ENCODE data around the gene FBLN2.

FBLN2 gene

GRCh38 chr3:13539671-13540070 lies 9.3 kb upstream of the FBLN2 start:
- Histone ChIP-seq H3K4me1 (ENCODE audit: control insufficient read depth in 1 of 2, insufficient read depth in 1 of 2, low read depth in 1 of 2, low read length in 1 of 2) (no peaks in the 10 kb centered on the region), H3K9me3 (no peaks in the 10 kb centered on the region), H3K4me3 (ENCODE audit: low read depth in 1 of 2, low read length in 1 of 2) (no peak overlapping the region), H3K36me3 (no peaks in the 10 kb centered on the region), H3K27me3 (peaks cover 24% of the 10 kb centered on the region), H3K27ac (no peak overlapping the region)
- TF ChIP-seq, protein P1, sequence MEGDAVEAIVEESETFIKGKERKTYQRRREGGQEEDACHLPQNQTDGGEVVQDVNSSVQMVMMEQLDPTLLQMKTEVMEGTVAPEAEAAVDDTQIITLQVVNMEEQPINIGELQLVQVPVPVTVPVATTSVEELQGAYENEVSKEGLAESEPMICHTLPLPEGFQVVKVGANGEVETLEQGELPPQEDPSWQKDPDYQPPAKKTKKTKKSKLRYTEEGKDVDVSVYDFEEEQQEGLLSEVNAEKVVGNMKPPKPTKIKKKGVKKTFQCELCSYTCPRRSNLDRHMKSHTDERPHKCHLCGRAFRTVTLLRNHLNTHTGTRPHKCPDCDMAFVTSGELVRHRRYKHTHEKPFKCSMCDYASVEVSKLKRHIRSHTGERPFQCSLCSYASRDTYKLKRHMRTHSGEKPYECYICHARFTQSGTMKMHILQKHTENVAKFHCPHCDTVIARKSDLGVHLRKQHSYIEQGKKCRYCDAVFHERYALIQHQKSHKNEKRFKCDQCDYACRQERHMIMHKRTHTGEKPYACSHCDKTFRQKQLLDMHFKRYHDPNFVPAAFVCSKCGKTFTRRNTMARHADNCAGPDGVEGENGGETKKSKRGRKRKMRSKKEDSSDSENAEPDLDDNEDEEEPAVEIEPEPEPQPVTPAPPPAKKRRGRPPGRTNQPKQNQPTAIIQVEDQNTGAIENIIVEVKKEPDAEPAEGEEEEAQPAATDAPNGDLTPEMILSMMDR (IDR thresholded peaks at IDR 0.05): no peak

- no peak overlapping the region for H3K4me3 ChIP-seq (ENCODE audit: low read depth in 1 of 2, low read length in 1 of 2)
- H3K4me1 ChIP-seq (ENCODE audit: control insufficient read depth in 1 of 2, insufficient read depth in 1 of 2, low read depth in 1 of 2, low read length in 1 of 2): no peaks in the 10 kb centered on the region
- TF ChIP-seq, protein P1 (IDR thresholded peaks at IDR 0.05): no peak
- H3K9me3 ChIP-seq: no peaks in the 10 kb centered on the region
- peaks cover 31% of the 10 kb centered on the region for H3K27me3 ChIP-seq
- no peak overlapping the region for H3K27ac ChIP-seq
- H3K36me3 ChIP-seq: no peaks in the 10 kb centered on the region
Observed at GRCh38 chr3:13540297-13540995, 8.5 kb upstream of the FBLN2 start.

GRCh38 chr3:13541691-13542090 lies 7.2 kb upstream of the FBLN2 start:
- peaks cover 42% of the 10 kb centered on the region for H3K27me3 ChIP-seq
- no peaks in the 10 kb centered on the region for H3K9me3 ChIP-seq
- H3K4me3 ChIP-seq (ENCODE audit: low read depth in 1 of 2, low read length in 1 of 2): no peak overlapping the region
- TF ChIP-seq, protein P1 (IDR thresholded peaks at IDR 0.05): no peak
- H3K36me3 ChIP-seq: no peaks in the 10 kb centered on the region
- H3K4me1 ChIP-seq (ENCODE audit: control insufficient read depth in 1 of 2, insufficient read depth in 1 of 2, low read depth in 1 of 2, low read length in 1 of 2): no peaks in the 10 kb centered on the region
- H3K27ac ChIP-seq: no peak overlapping the region

GRCh38 chr3:13542142-13542541 lies 6.8 kb upstream of the FBLN2 start:
- H3K4me1 ChIP-seq (ENCODE audit: control insufficient read depth in 1 of 2, insufficient read depth in 1 of 2, low read depth in 1 of 2, low read length in 1 of 2): no peaks in the 10 kb centered on the region
- no peak overlapping the region for H3K27ac ChIP-seq

GRCh38 chr3:13543253-13543652 lies 5.7 kb upstream of the FBLN2 start:
- Histone ChIP-seq H3K4me1 (ENCODE audit: control insufficient read depth in 1 of 2, insufficient read depth in 1 of 2, low read depth in 1 of 2, low read length in 1 of 2) (no peaks in the 10 kb centered on the region), H3K9me3 (no peaks in the 10 kb centered on the region), H3K4me3 (ENCODE audit: low read depth in 1 of 2, low read length in 1 of 2) (no peak overlapping the region), H3K36me3 (no peaks in the 10 kb centered on the region), H3K27me3 (peaks cover 51% of the 10 kb centered on the region), H3K27ac (no peak overlapping the region)
- TF ChIP-seq, protein P1 (IDR thresholded peaks at IDR 0.05): no peak

More at GRCh38 chr3:13542142-13542541, 6.8 kb upstream of the FBLN2 start:
- Histone ChIP-seq H3K4me3 (ENCODE audit: low read depth in 1 of 2, low read length in 1 of 2) (no peak overlapping the region), H3K9me3 (no peaks in the 10 kb centered on the region), H3K36me3 (no peaks in the 10 kb centered on the region), H3K27me3 (peaks cover 42% of the 10 kb centered on the region)
- TF ChIP-seq, protein P1 (IDR thresholded peaks at IDR 0.05): no peak

Data from neutrophil (primary cell).